Left renal pelvis (tissue), 4 donors: ENCODE data around the gene SLC25A42. TPM values are rescaled to one million over a fixed set of nuclear protein-coding genes. Genes with fewer than 3 reads are reported as not detected.

Experiments
- DNase-seq, 4 donors: peaks; one replicate each; pipeline ENCODE4 v3.0.0-alpha.2; 2013; ENCODE audit warnings: low read depth in 4 of 4, low spot score in 3 of 4
- polyA plus RNA-seq, 4 donors: library from polyadenylated mRNA; unstranded; fragments of 120-200 nt; gene quantifications; one replicate each; pipeline ENCODE4 v1.2.1, GENCODE V29; 2013; ENCODE audit not compliant: insufficient read length in 4 of 4

SLC25A42 gene
- polyA plus RNA-seq, 4 donors = 13.0 to 26.7 (median 16.8) TPM

GRCh38 chr19:19050104-19050503 is 13.7 kb upstream of the SLC25A42 start:
- no peak for DNase-seq

- no peak for DNase-seq
Measured at GRCh38 chr19:19050731-19051130, 13.1 kb upstream of the SLC25A42 start.

GRCh38 chr19:19051478-19052213 is 12.1 kb upstream of the SLC25A42 start:
- DNase-seq = no peak

GRCh38 chr19:19052921-19053320 is 10.9 kb upstream of the SLC25A42 start:
- no peak for DNase-seq

- no peak for DNase-seq
Measured at GRCh38 chr19:19053508-19054314, 10.1 kb upstream of the SLC25A42 start.

GRCh38 chr19:19054315-19054938 is 9.4 kb upstream of the SLC25A42 start:
- no peak for DNase-seq

GRCh38 chr19:19054939-19055440 is 8.8 kb upstream of the SLC25A42 start:
- DNase-seq = no peak

GRCh38 chr19:19055701-19056100 is 8.1 kb upstream of the SLC25A42 start:
- no peak for DNase-seq

GRCh38 chr19:19056636-19057275 is 7.0 kb upstream of the SLC25A42 start:
- DNase-seq = no peak

GRCh38 chr19:19057317-19057716 is 6.5 kb upstream of the SLC25A42 start:
- no peak for DNase-seq

- DNase-seq = no peak
Measured at GRCh38 chr19:19057720-19058119, 6.1 kb upstream of the SLC25A42 start.

- no peak for DNase-seq
Measured at GRCh38 chr19:19059018-19059836, 4.6 kb upstream of the SLC25A42 start.

GRCh38 chr19:19059837-19060611 is 3.8 kb upstream of the SLC25A42 start:
- no peak for DNase-seq

- DNase-seq = no peak
Measured at GRCh38 chr19:19061506-19061905, 2.3 kb upstream of the SLC25A42 start.

GRCh38 chr19:19062454-19063182 is 1.2 kb upstream of the SLC25A42 start:
- peak in 1 of 4 donors; percentile 33 for DNase-seq

GRCh38 chr19:19064098-19064722 is 416 bp downstream of the SLC25A42 start:
- no peak for DNase-seq

GRCh38 chr19:19064811-19065745 is 1.3 kb downstream of the SLC25A42 start:
- DNase-seq = no peak
